Measurements from ENCODE around the gene RTEL1. TPM values are rescaled to one million over a fixed set of nuclear protein-coding genes. Genes with fewer than 3 reads are reported as not detected.

RTEL1 gene
- total RNA-seq, 2 donors from 2014 or later, result 7.3 to 50.4 TPM

- TF ChIP-seq POLR2A (IDR thresholded peaks at IDR 0.05), result no peak
- TF ChIP-seq, protein P1, sequence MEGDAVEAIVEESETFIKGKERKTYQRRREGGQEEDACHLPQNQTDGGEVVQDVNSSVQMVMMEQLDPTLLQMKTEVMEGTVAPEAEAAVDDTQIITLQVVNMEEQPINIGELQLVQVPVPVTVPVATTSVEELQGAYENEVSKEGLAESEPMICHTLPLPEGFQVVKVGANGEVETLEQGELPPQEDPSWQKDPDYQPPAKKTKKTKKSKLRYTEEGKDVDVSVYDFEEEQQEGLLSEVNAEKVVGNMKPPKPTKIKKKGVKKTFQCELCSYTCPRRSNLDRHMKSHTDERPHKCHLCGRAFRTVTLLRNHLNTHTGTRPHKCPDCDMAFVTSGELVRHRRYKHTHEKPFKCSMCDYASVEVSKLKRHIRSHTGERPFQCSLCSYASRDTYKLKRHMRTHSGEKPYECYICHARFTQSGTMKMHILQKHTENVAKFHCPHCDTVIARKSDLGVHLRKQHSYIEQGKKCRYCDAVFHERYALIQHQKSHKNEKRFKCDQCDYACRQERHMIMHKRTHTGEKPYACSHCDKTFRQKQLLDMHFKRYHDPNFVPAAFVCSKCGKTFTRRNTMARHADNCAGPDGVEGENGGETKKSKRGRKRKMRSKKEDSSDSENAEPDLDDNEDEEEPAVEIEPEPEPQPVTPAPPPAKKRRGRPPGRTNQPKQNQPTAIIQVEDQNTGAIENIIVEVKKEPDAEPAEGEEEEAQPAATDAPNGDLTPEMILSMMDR (IDR thresholded peaks at IDR 0.05), result no peak
- Histone ChIP-seq H3K27me3 (no peaks in the 10 kb centered on the region), H3K4me1 (peaks cover 43% of the 10 kb centered on the region), H3K36me3 (replicated peaks in 1 of 2; ENCODE audit: insufficient read depth in 1 of 2, low read depth in 2 of 2) (peaks cover 0 to 2% of the 10 kb centered on the region in 2 donors), H3K9me3 (no peaks in the 10 kb centered on the region), H3K27ac (peak overlapping the region; percentile 85 to 96 (median 89)), H3K4me3 (no peak overlapping the region)
- DNase-seq (peak in 1 of 4 donors; percentile 12), ATAC-seq (no peak)
- intact Hi-C loops (cut with DNase I), result no loop called here
- 76 to 83% methylated on average over 17 to 30 of the region's 30 CpGs for WGBS, 2 donors
These were observed 83.7 kb downstream of the RTEL1 start for GRCh38 chr20:63741676-63742380.

DNA sequence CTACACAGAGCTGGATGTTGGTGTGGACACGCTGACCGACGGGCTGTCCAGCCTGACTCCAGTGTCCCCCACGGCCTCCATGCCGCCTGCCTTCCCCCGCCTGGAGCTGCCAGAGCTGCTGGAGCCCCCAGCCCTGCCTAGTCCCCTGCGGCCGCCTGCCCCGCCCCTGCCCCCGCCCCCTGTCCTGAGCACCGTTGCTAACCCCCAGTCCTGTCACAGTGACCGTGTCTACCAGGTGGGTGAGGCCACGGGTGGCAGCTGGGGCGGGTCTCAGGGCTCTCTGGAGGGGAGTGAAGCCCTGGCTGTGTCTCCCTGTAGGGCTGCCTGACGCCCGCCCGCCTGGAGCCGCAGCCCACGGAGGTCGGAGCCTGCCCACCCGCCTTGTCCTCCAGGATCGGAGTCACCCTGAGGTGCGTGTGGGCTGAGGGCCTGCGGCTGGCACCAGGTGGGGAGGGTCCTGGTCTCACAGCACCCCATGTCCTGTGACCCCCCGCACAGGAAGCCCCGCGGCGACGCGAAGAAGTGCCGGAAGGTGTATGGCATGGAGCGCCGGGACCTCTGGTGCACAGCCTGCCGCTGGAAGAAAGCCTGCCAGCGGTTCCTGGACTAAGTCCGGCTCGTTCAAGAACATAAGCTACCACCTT, 84.4 kb downstream of the RTEL1 start:
- peaks cover 0 to 2% of the 10 kb centered on the region in 2 donors for H3K36me3 ChIP-seq (replicated peaks in 1 of 2; ENCODE audit: insufficient read depth in 1 of 2, low read depth in 2 of 2)
- no peak for ATAC-seq
- peak in 1 of 4 donors; percentile 14 for DNase-seq
- 91 to 93% methylated on average over 16 to 23 of the region's 37 CpGs for WGBS, 2 donors
- peaks cover 37% of the 10 kb centered on the region for H3K4me1 ChIP-seq
- H3K27ac ChIP-seq, result no peak overlapping the region
- intact Hi-C loops (cut with DNase I), result no loop called here
- TF ChIP-seq, protein P1 (IDR thresholded peaks at IDR 0.05), result no peak
- TF ChIP-seq POLR2A (IDR thresholded peaks at IDR 0.05), result no peak
- H3K9me3 ChIP-seq, result no peaks in the 10 kb centered on the region
- H3K27me3 ChIP-seq, result no peaks in the 10 kb centered on the region
- no peak overlapping the region for H3K4me3 ChIP-seq

DNA sequence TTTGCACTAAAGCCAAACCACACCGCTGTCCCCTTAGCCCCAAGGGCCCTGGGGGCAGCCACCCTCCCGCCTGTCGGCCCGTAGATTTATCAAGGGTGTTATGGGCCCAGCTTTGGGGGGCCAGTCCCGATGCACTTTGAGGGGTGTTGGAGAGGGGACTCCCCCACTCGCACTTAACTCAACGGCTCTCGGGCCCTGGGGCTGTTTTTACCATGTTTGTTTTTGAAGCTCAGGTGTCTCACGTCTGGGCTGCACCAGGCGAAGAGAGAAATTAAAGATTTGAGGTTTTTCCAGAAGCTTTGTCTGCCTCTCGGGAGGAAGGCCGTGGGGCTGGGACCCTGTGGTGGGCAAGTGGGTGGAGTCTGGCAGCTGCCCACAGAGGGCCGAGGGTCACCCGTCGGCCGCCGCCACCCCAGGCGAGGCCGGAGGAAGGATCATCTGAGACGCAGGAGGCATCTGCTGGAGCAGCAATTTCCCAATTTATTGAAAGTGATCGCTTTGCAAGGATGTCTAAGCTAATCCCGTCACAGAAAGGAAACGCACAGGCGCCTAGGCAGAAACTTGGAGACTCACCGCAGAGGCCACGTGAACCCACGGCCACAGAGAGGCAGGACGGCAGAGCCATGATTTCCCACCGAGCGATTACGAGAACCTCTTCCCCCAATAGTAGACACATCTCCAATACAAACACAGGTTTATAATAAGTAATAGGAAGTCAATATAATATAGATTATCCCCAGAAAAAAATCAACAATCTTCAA, 85.3 kb downstream of the RTEL1 start:
- H3K4me3 ChIP-seq, result no peak overlapping the region
- 87 to 92% methylated on average over 24 to 31 of the region's 31 CpGs for WGBS, 2 donors
- no peaks in the 10 kb centered on the region for H3K9me3 ChIP-seq
- no peak for DNase-seq
- H3K36me3 ChIP-seq (replicated peaks in 1 of 2; ENCODE audit: insufficient read depth in 1 of 2, low read depth in 2 of 2), result peaks cover 0 to 2% of the 10 kb centered on the region in 2 donors
- H3K27ac ChIP-seq, result no peak overlapping the region
- H3K4me1 ChIP-seq, result peaks cover 37% of the 10 kb centered on the region
- intact Hi-C loops (cut with DNase I), result no loop called here
- TF ChIP-seq, protein P1 (IDR thresholded peaks at IDR 0.05), result no peak
- TF ChIP-seq POLR2A (IDR thresholded peaks at IDR 0.05), result no peak
- no peaks in the 10 kb centered on the region for H3K27me3 ChIP-seq
- no peak for ATAC-seq

DNA sequence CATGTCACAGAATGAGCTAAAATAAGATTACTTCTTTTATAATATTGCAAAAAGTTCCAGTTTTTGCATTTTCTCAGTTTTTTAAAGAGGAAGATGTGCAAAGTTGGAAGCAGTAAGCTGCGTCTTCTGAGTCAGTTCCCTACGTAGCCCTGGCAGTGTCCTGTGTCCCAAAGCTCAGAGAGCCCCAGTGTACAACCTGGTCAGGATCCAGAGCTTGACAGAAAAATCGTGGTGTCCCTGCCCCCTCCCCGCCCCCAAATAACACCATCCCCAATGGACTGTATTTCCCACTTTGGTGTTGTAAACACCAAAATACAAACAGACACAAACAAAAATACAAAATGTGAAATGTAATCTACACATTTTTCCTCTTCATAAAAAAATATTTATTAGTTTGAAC, 86.0 kb downstream of the RTEL1 start:
- no peaks in the 10 kb centered on the region for H3K27me3 ChIP-seq
- no peak overlapping the region for H3K4me3 ChIP-seq
- H3K9me3 ChIP-seq, result no peaks in the 10 kb centered on the region
- no peak for TF ChIP-seq POLR2A (IDR thresholded peaks at IDR 0.05)
- TF ChIP-seq, protein P1 (IDR thresholded peaks at IDR 0.05), result no peak
- intact Hi-C loops (cut with DNase I), result no loop called here
- no peak overlapping the region for H3K27ac ChIP-seq
- peaks cover 0 to 2% of the 10 kb centered on the region in 2 donors for H3K36me3 ChIP-seq (replicated peaks in 1 of 2; ENCODE audit: insufficient read depth in 1 of 2, low read depth in 2 of 2)
- ATAC-seq (no peak), DNase-seq (no peak)
- 75% methylated on average over 4 of the region's 4 CpGs for WGBS, 2 donors
- peaks cover 30% of the 10 kb centered on the region for H3K4me1 ChIP-seq

Measured in body of pancreas (tissue), 4 donors.